ENCODE data around the gene TRRAP. TPM values are rescaled to one million over a fixed set of nuclear protein-coding genes. Genes with fewer than 3 reads are reported as not detected.

TRRAP gene
- total RNA-seq, 1 experiment from 2014 or later: 11.9 TPM

DNA sequence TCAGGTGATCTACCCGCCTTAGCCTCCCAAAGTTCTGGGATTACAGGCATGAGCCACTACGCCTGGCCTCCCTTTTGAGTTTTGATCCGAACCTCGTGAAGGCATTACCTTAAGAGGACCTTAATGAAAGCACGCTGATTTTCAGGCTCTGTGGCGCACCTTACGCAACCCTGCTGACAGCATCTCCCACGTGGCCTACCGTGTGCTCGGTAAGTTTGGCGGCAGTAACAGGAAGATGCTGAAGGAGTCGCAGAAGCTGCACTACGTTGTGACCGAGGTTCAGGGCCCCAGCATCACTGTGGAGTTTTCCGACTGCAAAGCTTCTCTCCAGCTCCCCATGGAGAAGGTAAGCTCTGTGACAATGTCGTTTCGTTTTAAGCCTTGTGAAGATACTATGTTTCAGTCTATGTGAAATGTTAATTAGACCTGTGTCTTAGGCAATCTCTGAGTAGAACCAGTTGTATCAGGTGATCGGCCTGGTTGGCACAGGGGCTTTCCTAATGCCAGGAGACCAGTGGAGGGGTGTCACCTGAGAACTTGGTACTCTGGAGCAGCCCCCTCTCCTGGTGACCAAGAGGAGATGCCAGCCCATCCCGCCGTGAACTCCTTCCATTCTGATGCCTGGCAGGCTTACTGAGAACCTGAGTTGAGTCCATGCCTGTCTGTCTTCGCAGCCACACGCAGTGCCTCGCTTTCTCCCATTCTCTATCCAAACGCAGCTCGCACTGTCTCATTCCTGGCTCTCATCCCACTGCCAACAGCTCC is 43.5 kb downstream of the TRRAP start:
- in situ Hi-C loops (cut with HindIII; ENCODE audit: low pct_unique_long_range_greater_than_20kb, low sequenced_read_pairs): no loop called here
- DNase-seq (ENCODE audit: low read depth, low spot score): peak; percentile 16

DNA sequence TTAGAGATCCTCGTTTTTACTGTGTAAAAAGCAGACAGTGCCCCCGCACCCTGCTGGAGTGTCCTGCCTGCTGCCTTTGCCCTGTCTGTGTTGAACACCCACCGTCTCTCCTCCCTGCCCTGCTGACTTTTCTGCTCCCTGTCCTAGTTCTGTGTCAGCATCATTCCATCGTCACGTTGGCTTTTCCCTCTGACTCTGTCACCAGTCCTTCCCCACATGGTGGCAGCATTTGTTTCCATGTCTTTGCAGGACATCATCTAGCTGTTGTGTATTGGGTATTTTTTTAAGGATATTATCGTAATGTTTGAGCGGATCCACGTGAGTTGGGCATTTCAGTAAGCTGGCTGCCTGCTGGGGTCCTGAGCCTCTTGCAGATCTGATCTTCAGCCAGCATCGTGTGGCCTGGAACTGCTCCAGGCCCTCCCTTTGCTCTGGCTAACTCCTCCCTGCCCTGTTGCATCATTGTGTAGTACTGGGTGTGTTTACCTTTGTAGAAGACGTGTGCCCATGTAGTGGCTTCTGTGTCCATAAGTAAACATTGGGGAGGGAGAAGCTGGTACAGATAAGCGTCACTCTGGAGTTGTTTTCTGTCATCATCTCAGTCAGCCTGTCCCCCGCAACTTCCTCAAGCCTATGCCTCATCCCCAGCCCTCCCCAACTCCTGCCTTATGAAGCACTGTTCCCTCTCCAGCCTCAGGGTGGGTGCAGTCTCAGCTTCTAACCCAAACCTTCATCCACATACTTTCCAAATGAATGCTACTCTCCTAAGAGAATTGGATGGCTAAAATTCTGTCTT is 44.3 kb downstream of the TRRAP start:
- no peak for DNase-seq (ENCODE audit: low read depth, low spot score)
- in situ Hi-C loops (cut with HindIII; ENCODE audit: low pct_unique_long_range_greater_than_20kb, low sequenced_read_pairs): no loop called here

DNA sequence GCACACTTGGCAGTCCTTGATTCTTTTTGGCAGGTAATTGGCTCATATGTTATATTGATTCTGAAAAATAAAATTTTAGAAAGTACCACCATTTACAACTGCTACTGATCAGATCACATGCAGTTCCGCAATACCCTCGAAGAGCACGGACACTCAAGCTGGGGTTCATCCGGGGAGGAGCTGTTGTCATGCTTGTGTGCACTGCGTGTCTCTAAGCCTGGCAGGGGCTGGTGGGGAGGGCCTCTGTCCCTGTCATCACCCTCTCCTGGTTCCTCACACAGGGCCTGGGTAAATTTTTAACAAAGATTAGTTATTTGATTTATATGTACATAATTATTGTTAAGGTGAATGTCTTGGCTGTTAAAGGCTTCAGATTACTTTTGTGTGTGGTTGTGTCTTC is 45.2 kb downstream of the TRRAP start:
- no peak for DNase-seq (ENCODE audit: low read depth, low spot score)
- in situ Hi-C loops (cut with HindIII; ENCODE audit: low pct_unique_long_range_greater_than_20kb, low sequenced_read_pairs): no loop called here

DNA sequence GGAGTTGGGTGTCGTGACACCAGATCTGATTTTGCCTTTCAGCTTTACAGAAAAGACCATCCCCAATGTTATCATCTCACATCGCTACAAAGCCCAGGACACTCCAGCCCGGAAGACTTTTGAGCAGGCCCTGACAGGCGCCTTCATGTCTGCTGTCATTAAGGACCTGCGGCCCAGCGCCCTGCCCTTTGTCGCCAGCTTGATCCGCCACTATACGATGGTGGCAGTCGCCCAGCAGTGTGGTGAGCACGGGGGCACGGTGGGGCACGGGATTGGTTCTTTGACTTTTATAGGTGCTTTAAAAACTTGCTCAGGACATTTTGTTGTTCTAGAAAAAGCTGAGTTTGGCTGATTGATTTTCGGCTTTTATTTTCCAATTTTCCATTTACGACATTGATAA is 48.8 kb downstream of the TRRAP start:
- no peak for DNase-seq (ENCODE audit: low read depth, low spot score)
- in situ Hi-C loops (cut with HindIII; ENCODE audit: low pct_unique_long_range_greater_than_20kb, low sequenced_read_pairs): no loop called here

DNA sequence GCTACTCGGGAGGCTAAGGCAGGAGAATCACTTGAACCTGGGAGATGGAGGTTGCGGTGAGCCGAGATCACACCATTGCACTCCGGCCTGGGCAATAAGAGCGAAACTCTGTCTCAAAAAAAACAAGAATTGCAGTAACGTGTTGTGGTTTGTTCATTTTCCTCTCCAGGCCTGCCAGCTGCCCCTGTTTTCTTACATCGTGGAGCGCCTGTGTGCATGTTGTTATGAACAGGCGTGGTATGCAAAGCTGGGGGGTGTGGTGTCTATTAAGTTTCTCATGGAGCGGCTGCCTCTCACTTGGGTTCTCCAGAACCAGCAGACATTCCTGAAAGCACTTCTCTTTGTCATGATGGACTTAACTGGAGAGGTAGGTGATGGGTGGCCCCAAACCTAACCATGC is 52.1 kb downstream of the TRRAP start:
- in situ Hi-C loops (cut with HindIII; ENCODE audit: low pct_unique_long_range_greater_than_20kb, low sequenced_read_pairs): no loop called here

DNA sequence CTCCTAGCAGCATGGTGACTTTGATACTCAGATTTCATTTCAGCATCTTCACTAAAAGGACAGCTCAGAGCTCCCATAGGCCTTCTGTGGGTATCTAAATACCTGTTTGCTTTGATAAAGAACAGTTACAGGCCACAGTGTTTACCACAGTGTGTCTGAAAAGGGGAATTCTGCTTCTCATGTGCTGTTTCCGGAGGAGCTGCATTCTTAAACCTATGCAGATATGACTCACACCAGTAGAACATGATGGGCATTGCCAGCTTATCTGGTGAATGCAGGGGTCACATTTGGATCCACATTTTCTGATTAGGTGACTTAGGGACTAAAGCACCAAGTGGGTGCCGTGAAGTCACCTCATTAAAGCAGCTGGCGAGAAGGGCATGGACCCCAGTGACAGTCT is 52.6 kb downstream of the TRRAP start:
- in situ Hi-C loops (cut with HindIII; ENCODE audit: low pct_unique_long_range_greater_than_20kb, low sequenced_read_pairs): no loop called here
- DNase-seq (ENCODE audit: low read depth, low spot score): no peak

More for the DNA sequence above, 52.1 kb downstream of the TRRAP start:
- DNase-seq (ENCODE audit: low read depth, low spot score): no peak

DNA sequence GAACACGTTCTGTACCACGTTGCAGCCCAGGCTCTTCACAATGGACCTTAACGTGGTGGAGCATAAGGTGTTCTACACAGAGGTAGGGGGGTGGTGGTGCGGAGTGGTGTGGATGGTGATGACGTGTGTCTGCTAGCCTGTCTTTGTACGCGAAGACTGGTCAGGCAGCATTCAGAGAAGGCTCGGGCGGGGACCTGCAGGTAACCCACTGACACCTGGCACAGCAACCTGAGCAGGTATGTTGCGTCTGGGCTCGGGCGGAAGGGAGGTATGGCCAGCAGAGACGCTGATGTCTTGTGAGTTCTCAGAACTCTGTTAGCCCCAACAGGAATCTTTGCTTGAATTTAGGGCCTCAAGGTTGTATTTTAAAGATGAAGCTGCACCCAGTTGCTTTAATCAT is 55.0 kb downstream of the TRRAP start:
- DNase-seq (ENCODE audit: low read depth, low spot score): no peak

DNA sequence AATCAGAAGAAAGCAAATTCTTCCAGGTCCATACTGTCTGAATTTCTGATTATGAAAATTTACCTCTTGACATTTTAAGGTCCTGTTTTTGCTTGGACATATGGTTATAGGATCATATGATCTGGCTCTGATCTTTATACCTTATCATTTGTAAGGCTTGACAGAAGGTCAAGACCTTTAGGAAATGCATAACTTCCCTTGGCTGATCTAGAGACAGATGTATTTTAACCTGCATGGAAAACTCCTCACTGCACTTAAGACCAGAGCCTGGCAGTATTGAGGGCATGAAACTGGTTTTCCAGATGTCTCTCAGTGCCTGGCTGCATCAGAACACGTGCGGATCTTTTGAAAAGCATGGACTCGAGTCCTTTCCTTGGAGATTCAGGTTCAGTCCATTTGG is 55.9 kb downstream of the TRRAP start:
- no peak for DNase-seq (ENCODE audit: low read depth, low spot score)
- in situ Hi-C loops (cut with HindIII; ENCODE audit: low pct_unique_long_range_greater_than_20kb, low sequenced_read_pairs): no loop called here

More for the DNA sequence above, 55.0 kb downstream of the TRRAP start:
- in situ Hi-C loops (cut with HindIII; ENCODE audit: low pct_unique_long_range_greater_than_20kb, low sequenced_read_pairs): no loop called here

DNA sequence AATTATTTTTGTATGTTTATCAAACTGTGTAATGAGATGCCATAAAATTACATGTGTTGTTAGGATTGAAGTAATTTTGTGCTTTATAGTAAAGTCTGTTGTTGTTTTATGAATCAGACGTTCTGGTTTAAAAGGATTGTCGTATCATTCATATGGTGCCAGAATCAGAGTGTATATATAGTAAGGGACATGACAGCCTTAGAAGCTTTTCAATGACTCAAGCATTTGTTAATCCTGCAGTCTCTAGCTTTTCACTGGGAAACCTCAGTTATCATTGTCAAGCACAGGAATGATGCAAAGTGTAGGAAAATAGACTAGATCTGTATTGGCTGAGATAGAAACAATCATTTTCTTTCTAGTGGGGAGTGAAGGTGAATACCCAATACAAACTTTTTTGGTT is 57.5 kb downstream of the TRRAP start:
- in situ Hi-C loops (cut with HindIII; ENCODE audit: low pct_unique_long_range_greater_than_20kb, low sequenced_read_pairs): no loop called here
- no peak for DNase-seq (ENCODE audit: low read depth, low spot score)

DNA sequence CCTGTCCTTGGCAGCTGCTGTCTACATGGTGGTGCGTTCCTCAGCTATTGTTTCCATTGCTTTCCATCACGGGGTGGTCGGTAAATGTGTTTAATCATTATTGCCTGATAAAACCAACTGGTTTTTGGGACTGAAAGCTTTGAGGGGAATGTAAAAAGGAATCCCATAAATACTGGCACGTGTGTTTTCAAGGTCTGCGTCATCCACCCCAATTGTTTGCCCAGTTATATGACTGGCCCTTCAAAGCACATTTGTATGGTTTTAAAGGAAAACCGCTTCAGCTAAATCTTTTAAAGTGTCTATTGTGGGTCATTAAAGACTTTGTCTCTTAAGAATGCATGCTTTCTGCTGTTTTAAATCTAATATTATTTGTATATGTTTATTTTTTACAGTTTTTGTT is 65.0 kb downstream of the TRRAP start:
- in situ Hi-C loops (cut with HindIII; ENCODE audit: low pct_unique_long_range_greater_than_20kb, low sequenced_read_pairs): no loop called here
- no peak for DNase-seq (ENCODE audit: low read depth, low spot score)

DNA sequence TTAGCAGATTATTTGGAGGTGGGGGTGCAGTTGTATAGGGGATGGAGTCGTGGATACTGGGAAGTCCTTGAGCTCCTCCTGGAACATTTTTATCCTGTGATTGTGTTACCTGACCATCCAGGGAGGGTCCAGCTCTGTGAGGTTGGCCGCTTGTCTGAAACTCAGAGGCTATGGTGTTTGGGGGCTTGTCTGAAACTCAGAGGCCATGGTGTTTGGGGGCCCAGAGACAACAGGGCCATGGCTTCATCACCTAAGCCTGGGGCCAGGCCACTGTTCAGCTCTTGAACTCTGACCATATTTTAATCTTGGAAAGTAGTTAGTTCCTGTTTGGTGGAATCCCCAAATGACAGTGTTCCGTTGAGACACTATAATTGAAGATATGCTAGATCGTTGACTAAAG is 66.1 kb downstream of the TRRAP start:
- in situ Hi-C loops (cut with HindIII; ENCODE audit: low pct_unique_long_range_greater_than_20kb, low sequenced_read_pairs): no loop called here
- DNase-seq (ENCODE audit: low read depth, low spot score): no peak

DNA sequence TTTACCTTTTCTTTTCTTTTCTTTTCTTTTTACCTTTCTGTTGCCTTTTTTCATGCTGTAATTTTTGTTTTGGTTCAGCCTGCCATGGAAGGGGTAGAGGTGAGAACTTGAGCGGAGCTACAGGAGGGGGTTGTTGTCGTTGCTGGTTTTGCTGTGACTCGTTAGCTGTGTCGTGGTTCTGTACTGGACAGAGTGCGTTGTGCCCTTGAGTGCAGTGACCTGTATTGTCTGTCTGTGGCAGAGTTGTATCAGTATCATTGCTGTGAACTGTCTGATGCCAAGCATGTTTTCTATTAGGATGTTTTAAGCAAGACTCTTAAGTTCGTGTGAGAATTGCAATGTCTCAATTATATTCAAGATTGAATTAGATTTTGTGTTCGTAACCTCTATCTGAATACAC is 67.5 kb downstream of the TRRAP start:
- DNase-seq (ENCODE audit: low read depth, low spot score): no peak
- in situ Hi-C loops (cut with HindIII; ENCODE audit: low pct_unique_long_range_greater_than_20kb, low sequenced_read_pairs): no loop called here

DNA sequence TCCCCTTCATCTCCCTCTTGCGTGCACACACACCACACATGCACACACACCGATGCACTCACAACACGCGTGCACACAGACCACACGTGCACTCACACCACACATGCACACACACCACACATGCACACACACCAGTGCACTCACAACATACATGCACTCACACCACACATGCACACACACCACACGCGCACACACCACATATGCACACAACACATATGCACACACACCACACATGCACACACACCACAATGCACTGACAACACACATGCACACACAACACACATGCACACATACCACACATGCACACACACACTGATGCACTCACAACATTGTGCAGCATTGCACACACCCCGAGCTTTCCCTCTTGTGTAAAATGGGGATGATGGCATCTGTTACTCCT is 68.1 kb downstream of the TRRAP start:
- in situ Hi-C loops (cut with HindIII; ENCODE audit: low pct_unique_long_range_greater_than_20kb, low sequenced_read_pairs): no loop called here
- no peak for DNase-seq (ENCODE audit: low read depth, low spot score)

DNA sequence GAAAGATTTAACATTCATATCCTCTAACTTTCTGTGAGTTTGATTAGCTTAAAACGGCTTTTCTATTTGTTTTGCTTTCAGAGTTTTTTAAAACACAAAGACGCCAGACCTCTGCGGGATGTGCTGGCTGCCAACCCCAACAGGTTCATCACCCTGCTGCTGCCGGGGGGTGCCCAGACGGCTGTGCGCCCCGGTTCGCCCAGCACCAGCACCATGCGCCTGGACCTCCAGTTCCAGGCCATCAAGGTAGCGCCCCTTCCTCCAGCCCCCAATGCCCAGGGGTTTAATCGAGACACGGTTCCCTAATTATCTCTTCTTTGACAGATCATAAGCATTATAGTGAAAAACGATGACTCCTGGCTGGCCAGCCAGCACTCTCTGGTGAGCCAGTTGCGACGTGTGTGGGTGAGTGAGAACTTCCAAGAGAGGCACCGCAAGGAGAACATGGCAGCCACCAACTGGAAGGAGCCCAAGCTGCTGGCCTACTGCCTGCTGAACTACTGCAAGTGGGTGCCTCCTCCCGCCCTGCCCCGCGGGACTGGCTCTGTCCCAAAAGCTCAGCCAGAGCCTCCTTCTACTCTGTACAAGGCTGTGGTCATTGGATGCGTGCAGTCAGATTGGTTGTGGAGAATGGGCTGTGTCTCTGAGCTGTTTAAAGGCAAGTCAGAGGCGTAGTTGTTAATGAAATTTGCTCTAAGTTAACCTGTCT is 71.2 kb downstream of the TRRAP start:
- DNase-seq (ENCODE audit: low read depth, low spot score): no peak
- in situ Hi-C loops (cut with HindIII; ENCODE audit: low pct_unique_long_range_greater_than_20kb, low sequenced_read_pairs): no loop called here

DNA sequence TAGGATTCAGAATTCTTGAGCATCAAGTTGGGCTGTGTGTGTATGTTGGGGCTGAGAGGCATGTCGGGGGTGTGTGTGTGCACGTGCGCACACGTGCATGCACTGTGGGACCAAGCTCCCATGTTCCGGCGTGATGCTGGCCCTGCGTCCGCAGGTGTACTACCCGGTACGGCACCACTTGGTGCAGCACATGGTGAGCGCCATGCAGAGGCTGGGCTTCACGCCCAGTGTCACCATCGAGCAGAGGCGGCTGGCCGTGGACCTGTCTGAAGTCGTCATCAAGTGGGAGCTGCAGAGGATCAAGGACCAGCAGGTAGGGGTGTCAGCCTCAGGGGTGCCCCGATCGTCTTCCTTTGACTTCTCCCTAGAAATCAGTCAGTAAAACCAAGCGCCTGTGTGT is 77.7 kb downstream of the TRRAP start:
- no peak for DNase-seq (ENCODE audit: low read depth, low spot score)
- in situ Hi-C loops (cut with HindIII; ENCODE audit: low pct_unique_long_range_greater_than_20kb, low sequenced_read_pairs): no loop called here

DNA sequence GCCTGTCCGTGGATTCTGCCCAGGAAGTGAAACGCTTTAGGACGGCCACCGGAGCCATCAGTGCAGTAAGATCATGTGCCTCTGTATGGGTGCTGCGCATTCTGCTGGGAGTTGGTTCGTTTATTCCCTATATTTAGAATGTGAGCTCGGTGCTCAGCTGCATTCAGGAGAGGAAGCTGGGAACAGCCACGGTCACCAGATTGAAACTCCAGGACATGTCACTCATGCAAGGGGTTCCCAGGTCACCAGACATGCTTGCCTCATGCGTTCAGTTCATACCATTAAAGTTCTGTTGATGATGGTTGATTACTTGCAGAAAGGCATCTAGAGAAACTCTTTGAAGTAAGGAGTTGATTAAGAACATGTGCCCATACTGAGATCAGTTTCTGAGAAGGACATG is 78.1 kb downstream of the TRRAP start:
- in situ Hi-C loops (cut with HindIII; ENCODE audit: low pct_unique_long_range_greater_than_20kb, low sequenced_read_pairs): no loop called here
- DNase-seq (ENCODE audit: low read depth, low spot score): no peak

DNA sequence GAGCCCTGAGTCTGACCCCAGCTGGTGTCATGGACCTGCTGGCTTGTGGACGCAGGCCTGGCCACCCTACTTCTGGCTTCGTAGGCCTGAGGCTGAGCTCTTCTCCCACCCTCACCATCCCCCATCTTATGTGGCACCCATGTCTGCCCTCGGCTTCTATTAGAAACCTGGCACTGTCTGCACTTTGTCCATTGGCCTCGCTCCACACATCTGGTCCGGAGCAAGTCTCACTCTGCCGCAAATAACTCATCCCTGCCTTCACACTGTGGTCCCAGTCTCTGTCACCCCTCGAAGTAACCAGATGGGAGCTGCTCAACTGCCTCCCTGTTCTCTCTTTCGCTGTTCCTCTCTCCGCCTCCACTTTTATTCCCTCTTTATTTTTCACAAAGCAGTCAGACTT is 78.6 kb downstream of the TRRAP start:
- no peak for DNase-seq (ENCODE audit: low read depth, low spot score)
- in situ Hi-C loops (cut with HindIII; ENCODE audit: low pct_unique_long_range_greater_than_20kb, low sequenced_read_pairs): no loop called here

DNA sequence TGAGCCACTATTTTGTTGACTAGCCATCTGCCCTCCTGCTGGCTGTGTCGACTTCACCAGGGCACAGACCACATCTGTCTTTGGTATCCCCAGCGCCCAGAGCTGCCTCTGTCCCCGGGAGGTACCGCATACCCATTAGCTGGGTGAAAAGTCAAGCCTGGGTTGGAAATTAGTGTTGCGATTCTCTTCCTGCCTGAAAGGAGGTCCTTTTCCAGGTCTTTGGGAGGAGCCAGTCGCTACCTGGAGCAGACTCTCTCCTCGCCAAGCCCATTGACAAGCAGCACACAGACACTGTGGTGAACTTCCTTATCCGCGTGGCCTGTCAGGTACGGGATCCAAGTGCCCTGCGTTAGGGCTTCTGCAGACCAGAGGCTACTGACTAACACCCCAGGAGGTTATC is 79.4 kb downstream of the TRRAP start:
- in situ Hi-C loops (cut with HindIII; ENCODE audit: low pct_unique_long_range_greater_than_20kb, low sequenced_read_pairs): no loop called here
- no peak for DNase-seq (ENCODE audit: low read depth, low spot score)

DNA sequence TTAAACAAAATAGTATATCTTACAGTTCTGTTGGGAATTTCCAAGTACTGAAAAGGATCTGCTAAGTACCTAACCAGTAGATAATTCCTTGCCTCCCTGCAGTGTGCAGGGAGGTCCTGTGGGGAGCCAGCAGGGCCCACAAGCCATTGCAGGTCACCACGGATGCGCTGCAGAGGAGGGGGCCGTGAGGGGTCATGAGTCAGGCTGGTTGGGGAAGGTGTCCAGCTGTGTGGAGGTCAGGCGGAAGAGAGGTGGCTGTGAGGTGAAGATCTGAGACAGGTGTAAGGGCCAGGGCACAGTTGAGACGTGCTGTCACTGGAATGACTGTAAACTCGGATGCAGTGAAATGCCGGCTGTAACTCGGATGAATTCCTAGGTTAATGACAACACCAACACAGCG is 80.6 kb downstream of the TRRAP start:
- no peak for DNase-seq (ENCODE audit: low read depth, low spot score)
- in situ Hi-C loops (cut with HindIII; ENCODE audit: low pct_unique_long_range_greater_than_20kb, low sequenced_read_pairs): no loop called here
